GM10266 (cell line): ENCODE measurements around the gene GRAMD1A.
A peak's percentile ranks its signal among the peaks of the same experiment; 100 is the strongest.

Experiments used
- DNase-seq: peaks from one replicate; pipeline ENCODE4 v3.0.0; 2012; ENCODE audit errors: extremely low spot score
- CTCF ChIP-seq: IDR thresholded peaks from 2 replicates; pipeline ENCODE4 v1.5.1; 2012; ENCODE audit warnings: mild to moderate bottlenecking, low read depth; ENCODE audit not compliant: control insufficient read depth, insufficient read depth; ENCODE audit errors: missing control alignments

GRAMD1A gene

DNA sequence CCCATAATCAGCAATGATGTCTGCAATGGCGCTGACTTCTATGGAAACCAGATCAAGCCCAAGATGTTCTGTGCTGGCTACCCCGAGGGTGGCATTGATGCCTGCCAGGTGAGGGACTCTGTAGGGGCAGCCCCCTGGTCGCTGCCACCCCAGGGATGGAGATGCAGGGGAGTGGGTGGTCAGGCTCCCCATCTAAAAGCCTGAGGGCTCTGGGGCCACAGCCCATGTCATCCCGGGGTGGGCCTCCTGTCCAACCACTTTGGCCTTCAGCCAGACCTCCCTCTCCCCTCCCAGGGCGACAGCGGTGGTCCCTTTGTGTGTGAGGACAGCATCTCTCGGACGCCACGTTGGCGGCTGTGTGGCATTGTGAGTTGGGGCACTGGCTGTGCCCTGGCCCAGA lies 65.5 kb downstream of the GRAMD1A start:
- TF ChIP-seq CTCF: no peak
- no peak for DNase-seq

DNA sequence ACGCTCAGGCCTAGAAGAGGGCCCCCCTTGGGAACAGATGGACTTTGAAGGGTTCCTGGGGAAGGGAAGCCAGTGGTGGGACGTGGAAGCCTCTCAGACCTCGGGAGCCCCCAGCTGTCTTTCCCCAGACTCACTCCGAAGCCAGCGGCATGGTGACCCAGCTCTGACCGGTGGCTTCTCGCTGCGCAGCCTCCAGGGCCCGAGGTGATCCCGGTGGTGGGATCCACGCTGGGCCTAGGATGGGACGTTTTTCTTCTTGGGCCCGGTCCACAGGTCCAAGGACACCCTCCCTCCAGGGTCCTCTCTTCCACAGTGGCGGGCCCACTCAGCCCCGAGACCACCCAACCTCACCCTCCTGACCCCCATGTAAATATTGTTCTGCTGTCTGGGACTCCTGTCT lies 66.0 kb downstream of the GRAMD1A start:
- DNase-seq: no peak
- no peak for TF ChIP-seq CTCF

GRCh38 chr19:35066691-35067563 lies 66.8 kb downstream of the GRAMD1A start:
- TF ChIP-seq CTCF: peak; percentile 89
- peak; percentile 94 for DNase-seq

- DNase-seq: no peak
- no peak for TF ChIP-seq CTCF
Measured at GRCh38 chr19:35068941-35069634, 69.0 kb downstream of the GRAMD1A start.

- no peak for TF ChIP-seq CTCF
- no peak for DNase-seq
Measured at GRCh38 chr19:35069696-35070095, 69.6 kb downstream of the GRAMD1A start.

- no peak for DNase-seq
- TF ChIP-seq CTCF: no peak
Measured at GRCh38 chr19:35070471-35070870, 70.3 kb downstream of the GRAMD1A start.

DNA sequence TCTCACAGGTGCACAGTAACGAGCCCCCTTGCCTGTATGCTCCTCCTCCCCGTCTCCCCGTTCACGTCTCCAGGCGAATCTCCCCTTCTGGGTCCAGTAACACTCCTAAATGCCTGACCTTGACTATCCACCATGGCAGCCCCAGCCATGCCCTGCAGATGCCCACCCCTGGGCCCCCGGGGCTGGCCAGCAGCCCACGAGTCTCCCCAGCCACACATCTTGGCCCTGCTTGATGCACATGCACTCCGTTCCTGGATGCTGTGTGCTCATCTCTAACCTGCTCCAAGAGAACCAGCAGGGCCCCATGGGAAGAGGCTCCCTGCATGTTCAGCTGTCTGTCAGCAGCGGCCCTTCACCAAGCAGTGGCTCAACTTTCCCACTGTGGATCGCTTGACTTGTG lies 73.4 kb downstream of the GRAMD1A start:
- DNase-seq: no peak
- no peak for TF ChIP-seq CTCF
